Astrocyte of the cerebellum (primary cell): Measurements from ENCODE around the gene RPS6KB1.
A peak's percentile ranks its signal among the peaks of the same experiment; 100 is the strongest.

ENCODE experiments used
- DNase-seq: peaks from one replicate; pipeline ENCODE4 v3.0.0-alpha.2; 2011; ENCODE audit warnings: low read depth
- H3K4me3 ChIP-seq: 2 replicates; pipeline ENCODE4 v1.5.1; 2011; ENCODE audit warnings: mild to moderate bottlenecking, low read depth, low read length, moderate library complexity
- in situ Hi-C: cut with HindIII; loops from 2 replicates; pipeline ENCODE4 v1.10.0; 2017; ENCODE audit warnings: low sequenced_read_pairs
- TF ChIP-seq, protein P1 (sequence below): IDR thresholded peaks from 2 replicates; pipeline ENCODE4 v1.5.1; 2012; ENCODE audit warnings: low read length, low read depth, moderate library complexity, mild to moderate bottlenecking; ENCODE audit errors: missing control alignments

RPS6KB1 gene

DNA sequence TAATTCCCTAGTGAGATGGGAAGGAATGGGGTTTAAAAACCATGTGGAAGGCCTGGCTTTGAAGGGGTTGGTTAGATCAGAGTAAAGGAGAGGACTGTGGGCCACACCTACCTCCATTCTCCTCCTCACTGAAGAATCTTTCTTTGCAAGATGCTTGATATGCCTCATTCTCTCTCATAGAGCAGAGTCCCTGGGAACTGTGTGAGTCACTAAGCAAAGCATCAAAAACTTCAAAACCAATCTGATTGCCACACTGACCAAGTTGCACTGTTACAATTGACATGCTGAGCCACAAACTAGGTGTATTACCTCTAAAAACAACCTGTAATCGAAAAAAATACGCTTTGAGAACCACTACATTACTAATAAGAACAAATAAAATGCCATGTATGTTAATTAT, 2.2 kb upstream of the RPS6KB1 start:
- TF ChIP-seq, protein P1, sequence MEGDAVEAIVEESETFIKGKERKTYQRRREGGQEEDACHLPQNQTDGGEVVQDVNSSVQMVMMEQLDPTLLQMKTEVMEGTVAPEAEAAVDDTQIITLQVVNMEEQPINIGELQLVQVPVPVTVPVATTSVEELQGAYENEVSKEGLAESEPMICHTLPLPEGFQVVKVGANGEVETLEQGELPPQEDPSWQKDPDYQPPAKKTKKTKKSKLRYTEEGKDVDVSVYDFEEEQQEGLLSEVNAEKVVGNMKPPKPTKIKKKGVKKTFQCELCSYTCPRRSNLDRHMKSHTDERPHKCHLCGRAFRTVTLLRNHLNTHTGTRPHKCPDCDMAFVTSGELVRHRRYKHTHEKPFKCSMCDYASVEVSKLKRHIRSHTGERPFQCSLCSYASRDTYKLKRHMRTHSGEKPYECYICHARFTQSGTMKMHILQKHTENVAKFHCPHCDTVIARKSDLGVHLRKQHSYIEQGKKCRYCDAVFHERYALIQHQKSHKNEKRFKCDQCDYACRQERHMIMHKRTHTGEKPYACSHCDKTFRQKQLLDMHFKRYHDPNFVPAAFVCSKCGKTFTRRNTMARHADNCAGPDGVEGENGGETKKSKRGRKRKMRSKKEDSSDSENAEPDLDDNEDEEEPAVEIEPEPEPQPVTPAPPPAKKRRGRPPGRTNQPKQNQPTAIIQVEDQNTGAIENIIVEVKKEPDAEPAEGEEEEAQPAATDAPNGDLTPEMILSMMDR, result no peak
- no peak overlapping the region for H3K4me3 ChIP-seq
- in situ Hi-C loops, result no loop called here
- no peak for DNase-seq

DNA sequence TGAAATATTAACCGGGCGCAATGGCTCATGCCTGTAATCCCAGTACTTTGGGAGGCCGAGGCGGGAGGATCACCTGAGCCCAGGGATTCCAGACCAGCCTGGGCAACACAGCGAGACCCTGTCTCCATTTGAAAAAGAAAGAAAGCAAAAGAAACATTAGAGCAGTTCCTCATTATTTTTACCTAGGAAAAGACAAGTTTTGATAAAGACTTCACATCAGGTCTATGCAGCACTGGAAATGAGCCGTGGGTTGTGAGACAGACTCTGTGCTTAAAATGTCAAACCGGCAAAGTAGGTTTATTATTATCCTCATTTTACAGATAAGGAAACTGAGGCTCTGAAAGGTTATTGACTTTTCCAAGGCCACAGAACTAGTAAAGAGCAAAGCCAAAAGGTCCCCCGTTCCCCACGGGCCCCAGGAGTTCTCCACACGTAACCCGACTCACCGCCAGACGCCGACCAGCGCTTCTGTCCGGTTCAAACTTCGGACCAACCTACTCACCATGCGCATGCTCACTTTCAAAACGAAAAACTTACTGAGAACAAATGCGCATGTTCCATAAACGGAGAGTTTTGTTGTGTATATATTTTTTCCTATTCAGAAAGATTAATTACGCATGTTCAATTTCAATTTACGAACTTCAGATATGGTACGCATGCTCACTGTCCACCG, 534 bp upstream of the RPS6KB1 start:
- no peak for DNase-seq
- in situ Hi-C loops, result no loop called here
- H3K4me3 ChIP-seq, result peak overlapping the region; percentile 97
- TF ChIP-seq, protein P1, result no peak

DNA sequence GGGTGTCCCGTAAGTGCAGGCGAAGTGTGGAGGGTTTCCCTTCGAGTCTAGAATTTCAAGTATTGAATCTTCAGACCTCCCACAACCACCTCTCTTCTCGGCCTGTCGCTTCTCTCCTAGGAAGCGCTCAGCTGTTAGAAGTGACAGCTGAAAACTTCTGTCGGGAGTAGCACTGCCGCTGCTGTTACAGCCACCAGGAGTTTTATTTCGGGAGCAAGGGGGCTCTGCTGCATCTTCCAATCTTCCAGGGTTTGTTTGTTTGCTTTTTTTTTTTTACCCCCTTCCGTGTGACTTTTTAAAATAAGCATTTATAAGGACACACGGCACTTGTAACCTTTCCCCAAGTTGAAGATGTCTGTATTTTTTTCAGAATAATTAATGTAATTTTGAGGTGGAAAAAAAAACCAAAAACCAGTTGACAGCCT, 767 bp downstream of the RPS6KB1 start:
- TF ChIP-seq, protein P1, result no peak
- no peak for DNase-seq
- H3K4me3 ChIP-seq, result peak overlapping the region; percentile 97
- in situ Hi-C loops, result no loop called here

DNA sequence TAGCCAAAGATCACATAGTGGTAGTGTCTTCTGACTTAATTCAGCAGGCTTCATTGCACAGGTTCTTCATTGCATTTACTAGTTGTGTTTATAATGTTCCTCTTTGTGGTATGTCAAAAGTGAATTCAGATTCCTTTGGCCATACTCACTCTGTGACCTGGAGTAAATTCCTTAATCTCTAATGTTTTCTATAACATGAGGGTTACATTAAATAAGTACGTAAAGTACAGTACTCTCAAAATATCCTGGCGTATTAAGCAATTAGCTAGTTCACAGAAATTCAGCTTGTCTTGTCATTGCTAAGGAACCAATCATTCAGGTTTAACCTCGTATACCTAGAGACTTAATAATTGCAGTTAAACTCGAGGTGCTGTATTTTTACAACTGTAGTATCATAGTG, 4.2 kb downstream of the RPS6KB1 start:
- in situ Hi-C loops, result no loop called here
- TF ChIP-seq, protein P1, result no peak
- no peak for DNase-seq

DNA sequence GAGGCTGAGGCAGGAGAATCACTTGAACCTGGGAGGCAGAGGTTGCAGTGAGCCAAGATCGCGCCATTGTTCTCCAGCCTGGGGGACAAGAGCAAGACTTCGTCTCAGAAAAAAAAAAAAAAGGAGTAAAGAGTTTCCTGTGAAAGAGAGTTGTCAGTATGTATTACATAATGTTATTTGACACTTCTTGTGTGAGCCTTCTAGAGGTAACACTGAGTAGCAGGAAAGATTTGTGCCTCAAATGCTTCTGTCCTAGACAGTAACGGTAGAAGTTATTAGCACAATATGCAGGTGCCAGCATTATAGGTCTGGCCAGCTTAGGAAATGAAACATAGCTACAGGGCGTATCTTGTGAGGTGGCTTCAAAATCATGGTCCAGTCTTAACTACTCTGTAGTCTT, 6.2 kb downstream of the RPS6KB1 start:
- H3K4me3 ChIP-seq, result no peak overlapping the region
- peak; percentile 12 for DNase-seq
- in situ Hi-C loops, result no loop called here
- TF ChIP-seq, protein P1, result peak; percentile 49

More for the DNA sequence above, 4.2 kb downstream of the RPS6KB1 start:
- no peak overlapping the region for H3K4me3 ChIP-seq

DNA sequence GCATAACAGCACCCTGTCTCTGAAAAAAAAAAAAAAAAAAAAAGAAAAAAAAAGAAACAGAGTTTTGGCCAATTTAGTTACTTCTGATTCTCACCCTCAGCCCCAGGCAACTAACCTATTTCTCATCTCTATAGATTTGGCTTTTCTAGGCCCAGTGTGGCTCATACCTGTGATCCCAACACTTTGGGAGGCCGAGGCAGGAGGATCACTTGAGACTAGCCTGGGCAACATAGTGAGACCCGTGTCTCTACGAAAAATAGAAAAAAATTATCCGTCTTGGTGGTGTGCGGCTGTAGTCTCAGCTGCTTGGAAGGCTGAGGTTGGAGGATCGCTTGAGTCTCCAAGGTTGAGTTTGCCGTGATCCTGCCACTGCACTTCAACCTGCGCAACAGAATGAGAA, 8.7 kb downstream of the RPS6KB1 start:
- no peak for DNase-seq
- TF ChIP-seq, protein P1, result no peak
- in situ Hi-C loops, result no loop called here
- H3K4me3 ChIP-seq, result no peak overlapping the region

DNA sequence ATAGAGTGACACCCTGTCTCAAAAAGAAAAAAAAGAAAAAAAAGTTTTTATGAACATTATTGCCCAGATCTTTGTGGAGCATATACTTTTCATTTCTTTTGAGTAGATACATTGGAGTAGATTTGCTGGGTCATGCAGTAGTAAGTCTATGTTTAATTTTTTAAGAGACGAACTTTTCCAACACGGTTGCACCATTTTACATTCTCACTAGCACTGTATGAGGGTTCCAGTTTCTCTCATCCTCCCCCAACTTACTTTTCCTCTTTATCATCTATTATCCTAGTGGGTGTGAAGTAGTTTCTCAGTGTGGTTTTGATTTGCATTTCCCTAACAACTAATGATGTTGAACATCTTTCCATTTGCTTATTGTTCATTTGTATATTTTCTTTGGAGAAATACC, 10.5 kb downstream of the RPS6KB1 start:
- in situ Hi-C loops, result no loop called here
- no peak overlapping the region for H3K4me3 ChIP-seq

More for the DNA sequence above, 10.5 kb downstream of the RPS6KB1 start:
- TF ChIP-seq, protein P1, result no peak
- no peak for DNase-seq
